SU-DHL-6 (cell line): ENCODE data around the gene PRKAR1B.

Source experiments
- H2AFZ ChIP-seq: fragments of 200-600 bp; sonication (generic); 2 replicates; pipeline ENCODE4 v1.6.1; 2014; ENCODE audit warnings: low read depth, mild to moderate bottlenecking, moderate library complexity, mixed read lengths, antibody characterized with exemption, low read length; ENCODE audit not compliant: severe bottlenecking
- H3F3A ChIP-seq: fragments of 200-600 bp; shearing (Covaris generic); 2 replicates; pipeline ENCODE4 v1.6.0; 2016; ENCODE audit warnings: antibody characterized with exemption, mild to moderate bottlenecking; ENCODE audit not compliant: insufficient read depth
- H3K27ac ChIP-seq: fragments of 200-600 bp; sonication (generic); 2 replicates; pipeline ENCODE4 v1.5.1; 2016; ENCODE audit warnings: low read depth, mild to moderate bottlenecking, low read length, moderate library complexity, mixed read lengths
- H3K27me3 ChIP-seq: fragments of 200-600 bp; sonication (generic), shearing (Covaris generic); 2 replicates; pipeline ENCODE4 v1.6.0; 2014; ENCODE audit warnings: mild to moderate bottlenecking, low read length
- H3K36me3 ChIP-seq: fragments of 200-600 bp; sonication (generic); 2 replicates; pipeline ENCODE4 v1.6.1; 2014; ENCODE audit warnings: mild to moderate bottlenecking, low read length, mixed read lengths
- H3K4me2 ChIP-seq: fragments of 300-600, 200-600 bp; shearing (Covaris generic), sonication (generic); 2 replicates; pipeline ENCODE4 v1.6.0; 2014; ENCODE audit warnings: low read length, low read depth, mild to moderate bottlenecking; ENCODE audit not compliant: poor library complexity, severe bottlenecking
- H3K4me3 ChIP-seq: fragments of 200-600 bp; sonication (generic); 2 replicates; pipeline ENCODE4 v1.5.1; 2014; ENCODE audit warnings: antibody characterized with exemption, low read length, mild to moderate bottlenecking, mixed read lengths; ENCODE audit not compliant: insufficient read depth, poor library complexity, severe bottlenecking
- H3K79me2 ChIP-seq: fragments of 200-600 bp; sonication (generic); 2 replicates; pipeline ENCODE4 v1.6.1; 2014; ENCODE audit warnings: mild to moderate bottlenecking, low read length, moderate library complexity; ENCODE audit not compliant: insufficient read depth
- H3K9ac ChIP-seq: fragments of 200-600 bp; sonication (generic); 2 replicates; pipeline ENCODE4 v1.7.0; 2014; ENCODE audit warnings: mild to moderate bottlenecking, low read length
- H3K9me2 ChIP-seq: fragments of 200-600 bp; sonication (generic); replicated peaks from 2 replicates; pipeline ENCODE4 v1.6.1; 2014; ENCODE audit warnings: low read length; ENCODE audit not compliant: insufficient read depth
- H3K9me3 ChIP-seq: fragments of 200-600 bp; sonication (generic); 2 replicates; pipeline ENCODE4 v1.6.1; 2014; ENCODE audit warnings: low read length, mixed read lengths; ENCODE audit not compliant: insufficient read depth
- H4K20me1 ChIP-seq: fragments of 200-600 bp; sonication (generic); 2 replicates; pipeline ENCODE4 v1.6.1; 2014; ENCODE audit warnings: low read depth, mild to moderate bottlenecking, antibody characterized with exemption, low read length, moderate library complexity, mixed read lengths
- CTCF ChIP-seq: fragments of 200-600 bp; sonication (generic); IDR thresholded peaks from one replicate; pipeline ENCODE4 v1.5.1; 2017; ENCODE audit warnings: antibody characterized with exemption, mild to moderate bottlenecking, low read length, moderate library complexity; ENCODE audit not compliant: insufficient read depth, poor library complexity, severe bottlenecking
- EZH2phosphoT487 ChIP-seq: fragments of 200-600 bp; sonication (generic), shearing (Covaris generic); conservative IDR thresholded peaks from 2 replicates; pipeline ENCODE4 v1.6.1; 2018; ENCODE audit warnings: mild to moderate bottlenecking, antibody characterized with exemption, low read length, moderate library complexity, mixed read lengths

PRKAR1B gene

GRCh38 chr7:562789-563628 is 164.1 kb downstream of the PRKAR1B start:
- no peak overlapping the region for H3K4me2 ChIP-seq
- no peaks in the 10 kb centered on the region for H3K79me2 ChIP-seq
- H3K9me2 ChIP-seq = no peaks in the 10 kb centered on the region
- no peak overlapping the region for H3K4me3 ChIP-seq
- H3F3A ChIP-seq = no peaks in the 10 kb centered on the region
- no peak overlapping the region for H3K9ac ChIP-seq
- H3K27ac ChIP-seq = no peak overlapping the region
- H2AFZ ChIP-seq = no peak overlapping the region
- no peaks in the 10 kb centered on the region for H3K36me3 ChIP-seq
- no peaks in the 10 kb centered on the region for H4K20me1 ChIP-seq
- H3K27me3 ChIP-seq = no peaks in the 10 kb centered on the region
- TF ChIP-seq EZH2phosphoT487 (no peak), CTCF (no peak)
- H3K9me3 ChIP-seq = no peaks in the 10 kb centered on the region

DNA sequence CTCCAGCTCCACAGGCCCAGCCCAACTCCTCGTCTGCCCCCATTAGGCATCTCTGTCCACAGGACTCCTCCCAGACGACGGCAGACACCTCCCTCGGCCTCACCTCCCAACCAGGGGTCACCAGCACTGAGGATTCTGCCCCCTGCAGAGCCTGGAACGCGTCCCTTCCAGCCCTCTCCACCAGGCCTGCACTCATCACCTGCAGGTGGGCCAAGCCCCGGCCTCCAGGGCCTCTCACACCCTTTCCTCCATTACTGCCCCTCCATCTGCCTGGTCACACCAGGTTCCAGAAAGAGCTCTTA is 164.8 kb downstream of the PRKAR1B start:
- H4K20me1 ChIP-seq = no peaks in the 10 kb centered on the region
- H3K9ac ChIP-seq = no peak overlapping the region
- H3F3A ChIP-seq = no peaks in the 10 kb centered on the region
- no peaks in the 10 kb centered on the region for H3K36me3 ChIP-seq
- no peak overlapping the region for H3K4me2 ChIP-seq
- H3K27ac ChIP-seq = no peak overlapping the region
- no peaks in the 10 kb centered on the region for H3K9me3 ChIP-seq
- H3K79me2 ChIP-seq = no peaks in the 10 kb centered on the region
- H3K4me3 ChIP-seq = no peak overlapping the region
- no peaks in the 10 kb centered on the region for H3K9me2 ChIP-seq
- H3K27me3 ChIP-seq = no peaks in the 10 kb centered on the region
- TF ChIP-seq EZH2phosphoT487 (no peak), CTCF (no peak)
- H2AFZ ChIP-seq = no peak overlapping the region

DNA sequence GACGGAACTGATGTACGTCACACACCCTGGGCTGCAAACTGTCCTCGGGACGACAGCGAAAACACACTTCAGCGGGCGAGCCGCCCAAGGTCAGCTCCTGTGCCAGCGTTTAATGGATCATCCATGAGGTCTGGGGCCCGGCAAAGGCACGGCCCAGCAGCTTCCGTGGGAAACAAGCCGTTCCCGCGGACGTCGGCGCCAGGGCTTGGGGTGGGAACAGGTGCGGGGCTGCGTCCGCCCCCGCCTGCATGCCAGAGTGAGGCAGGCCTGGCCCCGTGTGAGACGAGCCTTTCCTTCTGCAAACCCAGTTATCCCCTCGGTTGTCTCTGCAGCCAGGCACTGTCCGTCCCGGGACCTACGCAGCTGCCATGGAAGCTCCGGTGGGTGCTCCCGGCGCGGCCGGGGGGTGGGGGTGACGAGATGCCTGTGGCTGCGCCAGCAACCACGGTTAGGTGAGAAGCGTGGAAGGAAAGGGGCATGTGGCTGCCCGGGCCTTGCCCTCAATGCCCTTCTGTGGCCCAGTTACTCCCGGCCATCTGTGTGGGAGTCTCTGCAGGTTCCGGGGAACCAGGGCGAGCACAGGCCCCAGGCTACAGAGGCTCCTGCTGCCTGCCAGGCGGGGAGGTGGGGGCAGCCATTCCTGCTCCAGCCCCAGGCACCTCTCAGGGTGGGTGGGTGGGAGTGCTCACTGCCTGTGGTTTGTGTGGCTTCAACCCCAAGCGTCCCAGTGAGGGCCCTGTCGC is 165.3 kb downstream of the PRKAR1B start:
- Histone ChIP-seq H3K79me2 (no peaks in the 10 kb centered on the region), H3K27ac (no peak overlapping the region)

More for the DNA sequence above, 165.3 kb downstream of the PRKAR1B start:
- Histone ChIP-seq H3K36me3 (no peaks in the 10 kb centered on the region), H3K9ac (no peak overlapping the region), H3K9me2 (no peaks in the 10 kb centered on the region), H3K27me3 (no peaks in the 10 kb centered on the region), H4K20me1 (no peaks in the 10 kb centered on the region), H3K9me3 (no peaks in the 10 kb centered on the region), H3K4me3 (no peak overlapping the region), H2AFZ (no peak overlapping the region), H3F3A (no peaks in the 10 kb centered on the region), H3K4me2 (no peak overlapping the region)
- TF ChIP-seq CTCF (no peak), EZH2phosphoT487 (no peak)
